NCI-H146 treated with DMSO at 0.1 percent for 48 hours (cell line): ENCODE measurements around the gene LCLAT1.

Experiments
- DNase-seq: peaks from one replicate; lab custom pipeline; 2025; ENCODE audit not compliant: unreplicated experiment; lab: John Stamatoyannopoulos, UW

The LCLAT1 gene

GRCh38 chr2:30447149-30448045, at the start of gene LCLAT1:
TSS of gene LCLAT1 (plus strand) at chr2:30447246. CDS start at chr2:30525591, 78,345 bp downstream.
- DNase-seq: peak; percentile 38

- DNase-seq: no peak
These were observed 48.8 kb upstream of the LCLAT1 start for GRCh38 chr2:30398084-30398873.

DNA sequence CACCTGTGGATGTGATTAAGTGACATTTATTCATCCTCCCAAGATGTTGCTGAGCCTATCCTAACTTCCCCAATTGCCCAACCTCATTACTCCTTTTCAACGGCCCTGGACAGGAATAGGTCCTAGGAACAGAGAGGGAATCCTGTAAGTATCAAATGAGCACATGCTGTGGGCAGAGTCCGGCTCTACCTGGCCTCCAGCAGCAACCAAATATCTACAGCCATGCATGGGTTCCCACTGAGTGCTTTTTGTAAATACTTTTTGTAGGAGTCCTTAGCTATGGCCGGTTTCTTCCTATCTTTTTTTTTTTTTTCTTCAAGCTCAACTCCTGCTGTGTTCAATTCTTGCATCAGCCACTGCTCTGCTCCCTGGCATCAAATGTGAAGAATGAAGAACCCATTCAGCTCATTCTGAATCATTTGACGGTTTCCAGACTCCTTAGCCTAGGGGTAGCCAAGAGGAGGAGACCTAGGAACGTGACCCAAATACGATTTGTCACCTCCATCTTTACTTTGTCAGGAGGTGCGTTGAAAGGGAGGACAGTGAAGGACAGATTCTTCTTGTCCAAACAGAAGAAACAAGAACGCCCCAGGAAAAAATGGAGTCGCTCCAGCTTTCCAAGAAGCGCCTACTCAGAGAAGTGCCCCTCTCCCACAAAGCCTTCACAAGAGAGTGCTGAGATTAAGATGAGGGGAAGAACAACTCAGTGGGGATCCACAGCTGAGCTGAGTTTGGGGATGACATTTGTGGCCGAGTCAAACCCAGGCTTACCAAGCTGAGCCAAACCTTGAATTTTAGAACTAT, 46.7 kb upstream of the LCLAT1 start:
- DNase-seq: no peak

GRCh38 chr2:30402441-30403182, 44.4 kb upstream of the LCLAT1 start:
- no peak for DNase-seq

- no peak for DNase-seq
These were observed 43.3 kb upstream of the LCLAT1 start for GRCh38 chr2:30403592-30404312.

DNA sequence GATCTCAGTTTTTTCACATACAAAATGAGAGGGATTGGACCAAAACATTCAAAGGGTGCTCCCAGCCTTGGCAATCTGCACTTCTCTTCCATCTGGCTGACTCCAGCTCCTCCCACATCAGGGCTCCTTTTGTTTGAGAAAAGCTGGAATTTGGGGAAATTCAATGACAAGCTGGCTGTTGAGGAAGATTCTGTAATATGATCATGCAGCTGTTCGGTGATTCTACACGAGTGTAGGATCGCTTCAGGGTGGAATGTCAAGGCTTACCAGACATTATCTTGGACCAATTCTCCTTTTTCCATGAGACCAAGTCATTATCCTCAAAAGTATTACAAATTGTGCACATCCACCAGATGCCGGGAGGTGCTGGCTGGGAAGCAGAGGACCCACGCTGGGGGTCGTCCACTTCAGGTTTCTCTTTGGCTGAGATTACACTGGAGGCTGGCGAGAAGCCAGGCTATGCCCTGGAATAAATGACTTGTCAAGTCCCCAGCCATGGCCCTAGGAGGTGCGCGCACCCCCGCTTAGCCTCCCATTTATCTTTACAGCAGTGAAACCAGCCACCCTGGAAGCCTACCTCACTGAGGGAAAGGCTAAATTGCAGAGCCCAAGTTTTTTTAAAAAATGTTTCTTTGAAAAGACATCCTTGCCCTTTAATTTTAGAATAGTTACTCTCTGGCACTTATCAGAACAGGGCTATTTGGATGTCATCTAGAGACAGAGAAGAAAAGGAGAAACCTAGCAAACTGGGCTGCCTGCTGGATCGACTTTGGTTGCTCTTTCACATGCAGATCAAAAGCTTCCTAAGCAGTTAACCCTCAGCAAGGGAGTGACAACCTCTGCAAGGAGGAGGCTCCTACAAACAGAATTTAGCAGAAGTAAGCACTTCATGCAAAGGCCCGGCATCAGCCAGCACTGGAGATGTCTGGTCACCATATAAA, 42.5 kb upstream of the LCLAT1 start:
- peak; percentile 7 for DNase-seq

DNA sequence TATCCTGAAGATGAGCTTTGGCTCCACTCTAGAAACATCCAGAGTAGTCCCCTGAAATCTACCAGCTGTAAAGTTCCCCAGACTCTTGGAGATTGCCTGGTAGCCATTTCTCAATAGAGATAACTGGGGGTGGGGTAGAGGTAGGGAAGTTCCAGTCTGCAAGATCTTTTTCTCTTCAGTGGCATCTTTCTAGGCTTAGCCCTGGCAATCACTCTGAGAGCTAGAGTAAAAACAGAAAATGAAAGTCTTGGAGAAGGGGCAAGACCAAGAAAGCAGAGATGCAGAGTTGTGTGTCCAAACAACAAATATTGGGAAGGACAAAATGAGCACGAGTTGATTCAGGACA, 41.8 kb upstream of the LCLAT1 start:
- no peak for DNase-seq

GRCh38 chr2:30406853-30407252, 40.2 kb upstream of the LCLAT1 start:
- no peak for DNase-seq

GRCh38 chr2:30408961-30409387, 38.1 kb upstream of the LCLAT1 start:
- DNase-seq: no peak

GRCh38 chr2:30410217-30410616, 36.8 kb upstream of the LCLAT1 start:
- DNase-seq: no peak

- DNase-seq: no peak
These were observed 34.9 kb upstream of the LCLAT1 start for GRCh38 chr2:30412047-30412683.

- DNase-seq: no peak
These were observed 34.1 kb upstream of the LCLAT1 start for GRCh38 chr2:30412684-30413570.

DNA sequence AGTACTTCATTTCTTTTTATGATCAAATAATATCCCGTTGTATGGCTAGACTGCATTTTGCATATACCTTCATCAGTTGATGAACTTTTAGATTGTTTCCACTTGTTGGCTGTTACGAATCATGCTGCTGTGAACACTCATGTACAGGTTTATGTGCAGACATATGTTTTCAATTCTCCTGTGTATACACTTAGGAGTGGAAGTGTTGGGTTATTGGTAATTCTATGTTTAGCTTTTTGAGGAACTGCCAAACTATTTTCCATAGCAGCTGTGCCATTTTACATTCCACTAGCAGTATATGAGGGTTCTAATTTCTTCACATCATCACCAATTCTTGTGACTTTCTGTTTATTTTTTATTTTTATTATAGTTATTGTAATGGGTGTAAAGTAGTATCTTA, 32.1 kb upstream of the LCLAT1 start:
- no peak for DNase-seq

DNA sequence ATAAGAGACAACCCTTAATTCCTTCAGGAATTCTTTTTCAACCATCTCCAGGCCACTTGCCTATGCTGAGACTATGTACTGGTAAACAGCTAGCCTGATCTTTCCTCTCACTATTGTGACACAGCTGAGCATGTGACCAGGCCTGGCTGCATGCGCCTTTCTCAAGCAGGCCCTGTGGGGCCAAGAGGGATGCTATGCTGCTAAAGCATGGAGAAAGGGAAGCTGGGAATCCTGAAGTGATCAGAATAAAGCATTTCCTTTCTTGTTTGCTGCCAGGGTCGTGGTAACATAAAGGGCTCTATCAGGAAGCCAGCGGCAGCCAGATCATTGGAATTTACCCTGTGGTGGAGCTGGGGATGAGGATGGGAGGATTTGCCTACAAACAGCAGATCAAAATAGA, 29.8 kb upstream of the LCLAT1 start:
- no peak for DNase-seq

DNA sequence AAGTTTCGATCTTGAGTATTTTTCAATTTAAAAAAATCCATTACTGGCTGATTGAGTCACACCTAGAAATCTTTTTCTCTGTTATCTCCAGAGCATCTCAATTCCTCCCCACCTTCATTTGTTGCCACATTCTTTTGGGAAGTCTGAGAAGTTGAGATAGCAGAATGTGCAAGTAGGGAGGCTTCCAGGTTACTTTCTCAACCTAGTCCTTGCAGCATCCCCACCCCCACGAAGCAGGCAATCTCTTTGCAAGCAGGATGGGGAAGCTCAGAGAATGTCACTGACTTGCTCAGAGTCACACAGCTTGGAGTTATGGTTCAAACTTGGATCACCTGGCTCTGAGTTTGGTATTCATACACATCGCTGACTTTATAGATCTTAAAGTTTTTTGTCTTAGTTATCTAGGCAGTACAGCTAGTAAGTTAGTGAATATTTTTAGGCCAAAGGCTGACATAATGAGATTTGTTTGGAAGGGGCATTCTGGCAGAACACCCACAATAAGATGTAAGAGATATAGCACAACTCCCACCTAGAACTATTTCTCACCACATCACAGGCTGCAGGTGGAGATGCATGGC, 25.9 kb upstream of the LCLAT1 start:
- DNase-seq: no peak

DNA sequence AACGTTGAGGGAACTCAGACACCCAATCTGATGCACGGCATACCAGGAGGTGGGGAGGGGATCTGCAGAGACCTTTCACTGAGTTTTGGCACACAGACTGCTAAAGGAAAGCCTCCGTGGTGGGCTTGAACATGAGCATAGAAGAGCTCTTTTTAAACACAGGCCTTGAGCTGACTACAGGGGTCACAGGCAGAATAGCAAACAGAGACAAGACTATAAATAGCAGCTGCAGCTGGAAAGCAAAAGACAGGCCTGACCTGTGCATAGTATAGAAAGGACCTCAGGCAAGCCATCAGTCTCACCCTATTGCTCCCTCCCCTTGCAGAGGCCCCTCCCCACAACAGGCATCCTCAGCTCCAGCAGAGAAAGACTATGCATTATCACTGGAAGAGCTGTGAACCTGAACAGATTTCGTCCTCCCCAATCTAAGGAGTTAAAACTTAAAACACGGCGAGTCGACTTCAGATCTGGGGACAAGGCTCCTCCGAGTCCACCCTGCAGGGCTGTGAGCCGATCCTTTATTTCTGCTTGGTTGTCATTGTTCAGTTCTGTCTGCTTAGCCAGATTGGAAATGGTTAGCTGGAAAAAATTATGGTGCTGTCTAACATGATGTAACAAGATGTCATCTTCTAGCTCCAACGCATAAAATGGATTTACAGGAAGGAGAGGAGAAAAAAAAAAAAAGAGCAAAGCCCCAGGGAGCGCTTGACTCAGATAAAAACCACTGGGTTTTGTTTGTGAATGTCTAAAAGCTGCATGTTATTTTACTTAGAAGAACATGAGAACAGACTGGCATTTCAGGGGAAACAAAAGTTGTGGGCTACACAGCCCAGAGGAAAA, 25.2 kb upstream of the LCLAT1 start:
- DNase-seq: peak; percentile 76
